Central memory CD8-positive, alpha-beta T cell (primary cell): Measurements from ENCODE around the gene ABCA3.
A peak's percentile ranks its signal among the peaks of the same experiment; 100 is the strongest.

Experiments
- ATAC-seq: fragments of 150-1000 bp; cut with Tn5 transposase; replicated peaks from 2 replicates; pipeline ENCODE4 v1.10.0; 2022; ENCODE audit warnings: mild to moderate bottlenecking, moderate FRiP score, moderate number of reproducible peaks; ENCODE audit not compliant: poor library complexity, severe bottlenecking; ENCODE audit errors: extremely low read depth
- DNase-seq, 2 donors: peaks; one replicate each; pipeline ENCODE4 v3.0.0; 2021; ENCODE audit warnings: low spot score in 2 of 2
- H3K27ac Mint-ChIP-seq: one replicate; pipeline ENCODE4 v1.8.0; 2022; ENCODE audit warnings: low read depth, mild to moderate bottlenecking, moderate library complexity, mixed read lengths
- H3K27me3 Mint-ChIP-seq: one replicate; pipeline ENCODE4 v1.8.0; 2022; ENCODE audit warnings: mixed read lengths
- H3K36me3 Mint-ChIP-seq: one replicate; pipeline ENCODE4 v1.8.0; 2022; ENCODE audit warnings: mild to moderate bottlenecking, moderate library complexity, mixed read lengths; ENCODE audit not compliant: insufficient read depth
- H3K4me1 Mint-ChIP-seq: one replicate; pipeline ENCODE4 v1.8.0; 2022; ENCODE audit warnings: mixed read lengths
- H3K4me3 Mint-ChIP-seq: one replicate; pipeline ENCODE4 v1.8.0; 2022; ENCODE audit warnings: mild to moderate bottlenecking, moderate library complexity, mixed read lengths
- H3K9me3 Mint-ChIP-seq: one replicate; pipeline ENCODE4 v1.8.0; 2022; ENCODE audit warnings: mixed read lengths

ABCA3 gene

DNA sequence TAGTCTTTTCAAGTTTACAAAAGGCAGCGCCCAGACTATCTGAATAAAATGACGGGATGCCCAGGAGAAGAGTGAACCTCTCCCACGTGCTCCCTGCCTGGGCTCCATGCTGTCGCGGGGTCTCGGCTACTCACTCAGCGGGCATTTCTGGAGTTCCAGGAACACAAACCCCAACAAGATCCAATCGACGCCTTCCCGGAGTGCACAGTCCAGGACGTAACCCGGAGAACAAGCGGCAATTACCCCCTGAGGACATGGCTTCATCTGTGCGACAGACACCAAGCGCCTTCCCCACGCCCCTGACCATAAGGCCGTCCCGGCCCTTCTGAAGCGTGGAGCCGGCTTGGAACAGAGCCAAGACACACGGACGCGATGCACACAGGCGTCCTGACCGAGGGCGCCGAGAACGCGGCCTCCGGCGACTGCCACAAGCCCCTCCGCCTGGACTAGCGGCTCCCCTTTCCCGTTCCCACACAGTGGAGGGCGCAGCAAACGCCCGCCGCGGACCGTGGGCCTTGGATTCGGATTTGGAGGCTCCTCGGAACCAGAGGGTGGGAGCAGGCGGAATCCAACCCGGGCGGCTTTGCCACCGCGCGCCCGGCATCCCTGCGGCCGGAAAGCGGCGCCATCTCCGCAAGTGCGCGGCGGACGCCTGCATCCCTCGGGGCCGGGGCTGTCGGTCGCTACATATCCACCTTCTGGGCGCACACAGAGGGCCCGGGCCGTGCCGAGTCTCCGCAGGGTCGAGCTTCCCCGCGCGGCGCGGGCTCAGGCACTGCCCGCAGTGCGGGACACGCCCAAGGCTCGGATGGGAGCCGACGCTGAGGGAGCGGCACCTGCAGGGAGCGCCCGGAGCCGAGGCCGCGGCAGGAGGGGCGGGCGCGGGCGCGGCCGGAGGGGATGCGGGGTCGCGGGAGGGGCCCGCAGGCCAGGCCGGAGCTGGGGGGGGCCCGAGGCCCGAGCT, 725 bp downstream of the ABCA3 start:
- H3K36me3 Mint-ChIP-seq: peaks cover 7% of the 10 kb centered on the region
- no peaks in the 10 kb centered on the region for H3K9me3 Mint-ChIP-seq
- ATAC-seq (peak; percentile 31), DNase-seq (no peak)
- peak overlapping the region; percentile 35 for H3K27ac Mint-ChIP-seq
- peaks cover 17% of the 10 kb centered on the region for H3K4me1 Mint-ChIP-seq
- H3K27me3 Mint-ChIP-seq: no peaks in the 10 kb centered on the region
- H3K4me3 Mint-ChIP-seq: peak overlapping the region; percentile 82

DNA sequence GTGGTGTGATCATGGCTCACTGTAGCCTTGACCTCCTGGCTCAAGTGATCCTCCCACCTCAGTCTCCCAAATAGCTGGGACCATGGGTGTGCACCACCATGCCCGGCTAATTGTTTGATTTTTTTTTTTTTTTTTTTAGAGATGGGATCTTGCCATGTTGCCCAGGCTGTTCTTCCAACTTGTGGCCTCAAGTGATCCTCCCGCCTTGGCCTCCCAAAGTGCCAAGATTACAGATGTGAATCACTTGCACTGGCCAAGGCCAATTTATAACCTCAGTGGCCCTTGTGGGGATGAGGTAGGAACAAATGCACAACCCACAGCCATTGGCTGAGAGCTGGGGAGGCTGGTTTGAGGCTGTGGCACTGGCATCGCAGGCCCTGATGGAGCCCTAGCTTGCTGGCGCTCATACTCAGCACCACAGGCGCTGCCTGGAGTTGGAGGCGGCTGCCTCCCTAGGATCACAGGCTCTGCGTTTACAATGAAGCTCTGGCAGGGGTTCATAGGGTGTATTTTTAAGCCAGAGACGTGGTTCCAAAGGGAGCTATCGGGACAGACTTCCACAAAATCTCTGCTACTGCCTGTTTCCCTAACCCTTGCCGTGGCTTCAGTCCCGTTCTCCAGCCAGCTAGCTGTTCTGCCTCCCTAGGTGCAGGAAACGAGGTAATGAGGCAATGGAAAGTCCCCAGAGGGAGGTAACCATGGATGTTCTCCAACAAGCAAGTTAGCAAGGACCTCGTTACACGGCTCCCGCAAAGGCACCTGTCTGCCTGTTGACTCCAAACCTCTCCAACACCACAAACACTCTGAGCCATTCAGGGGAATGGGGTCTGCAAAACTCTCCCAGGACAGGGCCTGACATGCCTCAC, 2.9 kb downstream of the ABCA3 start:
- H3K9me3 Mint-ChIP-seq: no peaks in the 10 kb centered on the region
- H3K4me3 Mint-ChIP-seq: no peak overlapping the region

DNA sequence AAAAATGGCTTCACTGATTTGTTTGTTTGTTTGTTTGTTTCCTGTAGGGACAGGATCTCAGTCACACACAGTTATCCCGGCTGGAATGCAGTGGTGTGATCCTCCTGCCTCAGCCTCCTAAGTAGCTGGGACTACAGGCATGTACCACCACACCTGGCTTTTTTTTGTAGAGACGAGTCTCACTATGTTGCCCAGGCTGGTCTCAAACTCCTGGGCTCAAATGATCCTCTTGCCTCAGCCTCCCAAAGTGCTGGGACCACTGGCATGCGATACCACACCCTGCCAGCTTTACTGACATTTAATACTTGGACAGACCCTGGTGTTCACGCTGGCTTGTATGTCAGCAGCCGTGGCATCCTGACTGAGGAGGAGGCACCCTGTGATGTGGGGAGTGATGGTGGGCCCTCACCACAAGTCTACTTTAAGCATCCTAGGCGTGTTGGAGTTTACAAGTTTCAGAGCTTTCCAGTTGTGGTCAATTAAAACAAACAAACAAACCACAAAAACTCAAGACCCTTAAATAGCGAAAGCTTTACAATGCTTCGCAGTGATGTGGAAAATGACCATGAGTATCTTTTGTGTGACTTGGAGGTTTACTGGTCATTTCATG, 5.1 kb downstream of the ABCA3 start:
- H3K4me1 Mint-ChIP-seq: peaks cover 17% of the 10 kb centered on the region
- no peaks in the 10 kb centered on the region for H3K27me3 Mint-ChIP-seq
- H3K27ac Mint-ChIP-seq: no peak overlapping the region
- DNase-seq (no peak), ATAC-seq (no peak)
- no peak overlapping the region for H3K4me3 Mint-ChIP-seq
- peaks cover 2% of the 10 kb centered on the region for H3K36me3 Mint-ChIP-seq
- H3K9me3 Mint-ChIP-seq: no peaks in the 10 kb centered on the region

More for the DNA sequence above, 2.9 kb downstream of the ABCA3 start:
- Mint-ChIP-seq H3K36me3 (peaks cover 7% of the 10 kb centered on the region), H3K27me3 (no peaks in the 10 kb centered on the region), H3K27ac (no peak overlapping the region), H3K4me1 (peaks cover 17% of the 10 kb centered on the region)
- ATAC-seq: no peak
- no peak for DNase-seq

DNA sequence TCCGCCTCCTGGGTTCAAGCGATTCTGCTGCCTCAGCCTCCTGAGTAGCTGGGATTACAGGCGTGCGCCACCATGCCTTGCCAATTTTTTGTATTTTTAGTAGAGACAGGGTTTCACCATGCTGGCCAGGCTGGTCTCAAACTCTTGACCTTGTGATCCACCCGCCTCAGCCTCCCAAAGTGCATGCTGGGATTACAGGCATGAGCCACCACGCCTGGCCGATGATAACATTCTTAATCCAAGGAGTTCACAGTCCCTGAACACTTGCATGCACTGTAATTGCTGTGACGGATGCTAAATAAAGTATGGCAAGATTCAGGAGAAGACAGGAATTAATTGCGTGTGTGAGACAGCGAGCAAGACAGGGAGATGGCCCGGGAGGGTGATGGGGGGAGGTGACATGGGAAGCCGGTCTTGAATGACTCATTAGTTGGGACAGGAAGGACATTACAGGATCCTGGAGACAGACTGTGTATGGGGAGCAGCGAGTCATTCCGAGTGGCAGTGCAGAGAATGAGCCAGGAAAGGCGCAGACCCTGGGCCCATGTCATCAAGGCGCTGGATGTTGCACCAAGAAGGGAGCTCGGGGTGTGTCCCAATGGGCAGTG, 6.7 kb downstream of the ABCA3 start:
- H3K4me1 Mint-ChIP-seq: peaks cover 8% of the 10 kb centered on the region
- H3K4me3 Mint-ChIP-seq: no peak overlapping the region
- H3K27me3 Mint-ChIP-seq: no peaks in the 10 kb centered on the region
- peaks cover under 1% of the 10 kb centered on the region for H3K36me3 Mint-ChIP-seq
- no peaks in the 10 kb centered on the region for H3K9me3 Mint-ChIP-seq
- no peak for DNase-seq
- no peak overlapping the region for H3K27ac Mint-ChIP-seq
- ATAC-seq: no peak

DNA sequence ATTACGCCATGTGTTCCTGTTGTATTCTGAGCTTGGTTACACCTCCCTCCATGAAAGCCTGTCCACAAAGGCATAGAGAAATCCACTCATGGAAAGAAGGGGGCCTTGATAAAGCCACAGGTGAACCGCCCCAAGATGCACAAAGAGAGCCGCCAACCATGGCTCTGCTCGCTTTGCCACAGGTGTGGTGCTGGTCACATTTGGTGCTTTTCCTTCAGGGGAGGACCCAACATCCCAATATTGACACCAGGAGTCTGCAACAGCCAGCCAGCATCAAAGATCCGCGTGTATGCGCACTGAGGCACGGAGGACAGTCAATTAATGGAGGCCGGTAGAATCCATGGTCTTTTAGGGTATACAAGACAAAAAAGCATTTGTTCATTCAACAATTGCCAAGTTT, 7.3 kb downstream of the ABCA3 start:
- Mint-ChIP-seq H3K36me3 (no peaks in the 10 kb centered on the region), H3K4me3 (no peak overlapping the region), H3K27ac (no peak overlapping the region), H3K9me3 (no peaks in the 10 kb centered on the region), H3K27me3 (no peaks in the 10 kb centered on the region), H3K4me1 (peaks cover 4% of the 10 kb centered on the region)
- DNase-seq (no peak), ATAC-seq (no peak)

DNA sequence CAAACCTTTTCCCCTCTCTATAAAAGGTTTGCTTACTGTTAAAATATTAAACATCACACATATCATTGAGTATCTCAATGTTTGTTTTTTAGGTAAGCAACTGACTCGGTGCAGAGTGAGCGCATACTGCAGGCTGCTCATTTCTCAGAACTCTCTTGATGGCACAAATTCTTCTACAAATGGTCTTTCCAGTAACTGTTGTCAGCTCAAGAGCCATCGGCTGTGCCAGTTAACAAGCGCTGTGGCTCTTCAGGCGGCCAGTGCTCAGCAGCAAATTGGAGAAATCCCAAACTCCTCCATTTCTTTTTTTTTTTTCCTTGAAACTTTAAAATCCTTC, 8.6 kb downstream of the ABCA3 start:
- Mint-ChIP-seq H3K4me1 (no peaks in the 10 kb centered on the region), H3K27me3 (no peaks in the 10 kb centered on the region), H3K36me3 (no peaks in the 10 kb centered on the region), H3K9me3 (no peaks in the 10 kb centered on the region), H3K27ac (no peak overlapping the region), H3K4me3 (no peak overlapping the region)
- ATAC-seq (no peak), DNase-seq (no peak)

DNA sequence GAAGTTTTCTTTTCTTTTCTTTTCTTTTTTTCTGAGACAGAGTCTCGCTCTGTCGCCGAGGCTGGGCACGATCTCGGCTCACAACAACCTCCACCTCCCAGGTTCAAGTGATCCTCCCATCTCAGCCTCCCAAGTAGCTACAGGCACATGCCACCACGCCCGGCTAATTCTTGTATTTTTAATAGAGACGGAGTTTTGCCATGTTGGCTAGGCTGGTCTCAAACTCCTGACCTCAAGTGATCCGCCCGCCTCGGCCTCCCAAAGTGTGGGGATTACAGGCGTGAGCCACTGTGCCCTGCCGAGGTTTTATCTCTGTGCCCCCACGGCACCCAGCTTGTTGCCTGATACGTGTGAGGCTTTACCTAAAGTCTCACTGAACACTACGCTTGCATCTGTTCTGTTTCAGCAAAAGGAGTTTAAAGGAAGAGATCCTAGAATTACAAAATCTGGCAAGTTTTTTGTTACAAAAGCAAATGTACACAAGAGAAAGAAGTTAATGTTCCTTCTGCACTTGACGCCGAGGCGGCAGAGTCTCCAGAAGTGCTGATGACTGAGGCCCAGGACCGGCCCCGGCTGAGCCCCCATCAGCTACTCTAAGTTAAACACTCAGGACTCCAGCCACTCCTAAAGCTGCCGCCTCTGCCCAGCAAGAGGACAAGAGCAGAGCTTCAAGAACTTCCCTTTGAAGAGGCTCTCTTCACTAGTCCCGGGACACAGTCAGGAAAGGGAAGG, 9.2 kb downstream of the ABCA3 start:
- Mint-ChIP-seq H3K27ac (peak overlapping the region; percentile 1), H3K4me1 (no peaks in the 10 kb centered on the region), H3K36me3 (no peaks in the 10 kb centered on the region), H3K4me3 (no peak overlapping the region), H3K27me3 (no peaks in the 10 kb centered on the region), H3K9me3 (no peaks in the 10 kb centered on the region)
- DNase-seq (no peak), ATAC-seq (no peak)

DNA sequence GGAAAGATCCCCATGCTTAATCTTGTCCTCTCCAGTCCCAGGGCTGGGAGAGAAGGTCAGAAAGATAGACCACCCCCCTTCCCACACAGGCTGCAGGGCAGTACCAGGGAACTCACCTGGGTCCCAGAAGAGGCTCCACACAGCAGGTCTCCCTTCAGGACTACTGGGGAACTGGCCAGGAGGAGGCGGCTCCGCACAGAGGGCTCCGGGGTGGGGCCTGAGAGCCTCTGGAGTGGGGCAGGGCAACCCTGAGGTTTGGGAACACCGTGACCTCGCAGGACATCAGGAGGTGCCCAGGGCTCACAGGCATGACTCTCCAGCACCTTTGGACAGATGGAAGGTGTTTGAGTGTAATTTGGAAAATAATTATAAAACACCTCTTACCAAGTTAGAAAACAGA, 11.0 kb downstream of the ABCA3 start:
- H3K4me3 Mint-ChIP-seq: no peak overlapping the region
- ATAC-seq: no peak
- no peak overlapping the region for H3K27ac Mint-ChIP-seq
- no peaks in the 10 kb centered on the region for H3K27me3 Mint-ChIP-seq
- no peaks in the 10 kb centered on the region for H3K4me1 Mint-ChIP-seq
- no peaks in the 10 kb centered on the region for H3K36me3 Mint-ChIP-seq
- no peak for DNase-seq
- no peaks in the 10 kb centered on the region for H3K9me3 Mint-ChIP-seq

DNA sequence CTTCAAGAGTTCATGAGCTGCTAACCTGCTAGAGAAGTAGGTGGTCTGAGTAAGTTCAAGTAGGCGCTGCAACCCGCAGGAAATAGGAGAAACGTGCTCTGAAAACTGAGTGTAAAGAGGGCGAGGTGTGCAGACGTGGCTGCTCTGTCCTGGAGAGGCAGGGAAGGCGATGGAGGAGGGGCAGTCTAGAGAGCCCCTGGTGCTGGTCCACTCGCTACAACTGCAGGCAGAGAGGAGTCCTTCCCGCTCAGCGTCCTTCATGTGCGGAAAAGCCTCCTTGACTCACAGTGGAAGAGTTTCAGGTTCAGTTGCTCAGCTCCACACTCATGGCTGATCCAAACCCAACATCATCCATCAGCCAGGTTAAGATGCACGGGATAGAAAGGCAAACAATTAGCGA, 12.1 kb downstream of the ABCA3 start:
- Mint-ChIP-seq H3K4me3 (no peak overlapping the region), H3K27ac (no peak overlapping the region), H3K36me3 (no peaks in the 10 kb centered on the region), H3K9me3 (no peaks in the 10 kb centered on the region), H3K4me1 (no peaks in the 10 kb centered on the region), H3K27me3 (no peaks in the 10 kb centered on the region)
- ATAC-seq (no peak), DNase-seq (no peak)

DNA sequence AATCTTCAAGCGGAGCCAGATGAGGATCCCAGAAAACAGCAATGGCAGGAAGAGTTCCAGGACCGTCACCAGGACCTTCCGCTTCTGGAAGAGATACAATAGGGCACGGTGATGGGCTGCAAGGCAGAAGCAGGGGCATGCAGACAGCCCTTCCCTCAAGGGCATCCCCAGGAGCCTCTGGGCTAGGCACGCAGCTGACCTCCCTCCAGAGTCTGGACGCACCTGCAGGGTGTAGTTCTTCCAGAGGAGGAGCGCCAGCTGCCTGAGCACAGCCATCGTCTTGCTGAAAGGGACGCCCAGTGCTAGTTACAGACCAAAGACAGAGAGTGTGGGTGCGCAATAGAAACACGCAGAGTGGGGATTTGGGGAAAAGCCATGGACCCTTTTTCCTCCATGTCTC, 14.3 kb downstream of the ABCA3 start:
- Mint-ChIP-seq H3K27me3 (no peaks in the 10 kb centered on the region), H3K4me3 (no peak overlapping the region), H3K36me3 (no peaks in the 10 kb centered on the region), H3K27ac (no peak overlapping the region), H3K9me3 (no peaks in the 10 kb centered on the region), H3K4me1 (no peaks in the 10 kb centered on the region)
- ATAC-seq (no peak), DNase-seq (no peak)

DNA sequence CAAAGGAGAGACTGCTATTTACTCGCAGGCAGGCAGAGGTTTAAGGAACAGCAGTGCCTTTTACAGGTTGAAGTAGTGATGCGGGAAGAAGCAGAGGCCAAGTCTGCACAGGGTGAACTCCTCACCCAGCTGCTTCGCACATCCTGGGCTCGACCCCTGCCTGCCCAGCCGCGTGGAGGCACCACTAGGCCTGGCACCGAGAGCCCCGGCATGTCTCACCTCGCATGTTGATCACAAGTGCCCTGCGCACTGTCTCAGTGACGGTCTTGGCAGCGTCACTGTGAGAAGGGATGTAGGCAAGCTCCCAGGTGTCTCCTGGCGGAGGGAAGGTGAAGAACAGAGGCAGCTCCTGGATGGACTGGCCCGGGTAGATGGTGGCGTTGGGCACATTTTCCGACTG, 14.7 kb downstream of the ABCA3 start:
- Mint-ChIP-seq H3K27ac (no peak overlapping the region), H3K4me1 (no peaks in the 10 kb centered on the region), H3K4me3 (no peak overlapping the region), H3K36me3 (no peaks in the 10 kb centered on the region), H3K27me3 (no peaks in the 10 kb centered on the region), H3K9me3 (no peaks in the 10 kb centered on the region)
- ATAC-seq: no peak
- DNase-seq: no peak

DNA sequence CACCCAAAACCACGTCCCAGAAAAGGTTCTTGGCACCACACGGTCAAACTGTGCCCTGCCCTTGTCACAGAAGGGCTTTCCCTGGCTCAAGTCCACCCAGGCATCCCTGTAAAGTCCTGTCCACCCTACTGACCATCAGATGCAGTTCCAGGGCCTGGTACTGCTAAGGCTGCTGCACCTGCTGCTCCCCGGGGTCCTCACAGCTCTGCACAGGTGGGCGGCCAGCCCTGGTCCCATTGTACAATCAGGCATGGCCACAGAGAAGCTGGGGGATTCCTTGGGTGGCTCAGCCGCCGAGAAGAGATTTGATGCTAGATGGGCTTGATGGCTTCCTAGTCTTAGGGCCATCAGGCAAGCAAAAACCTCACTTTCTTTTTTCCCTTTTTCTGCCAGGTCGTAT, 15.3 kb downstream of the ABCA3 start:
- no peak overlapping the region for H3K4me3 Mint-ChIP-seq
- no peaks in the 10 kb centered on the region for H3K9me3 Mint-ChIP-seq
- no peaks in the 10 kb centered on the region for H3K27me3 Mint-ChIP-seq
- no peak for ATAC-seq
- DNase-seq: no peak
- H3K36me3 Mint-ChIP-seq: no peaks in the 10 kb centered on the region
- no peak overlapping the region for H3K27ac Mint-ChIP-seq
- H3K4me1 Mint-ChIP-seq: no peaks in the 10 kb centered on the region
